ENCODE data around the gene PPP5C. TPM values are rescaled to one million over a fixed set of nuclear protein-coding genes. Genes with fewer than 3 reads are reported as not detected.

The PPP5C gene
- total RNA-seq, 1 donor from 2014 or later: 99.5 TPM

DNA sequence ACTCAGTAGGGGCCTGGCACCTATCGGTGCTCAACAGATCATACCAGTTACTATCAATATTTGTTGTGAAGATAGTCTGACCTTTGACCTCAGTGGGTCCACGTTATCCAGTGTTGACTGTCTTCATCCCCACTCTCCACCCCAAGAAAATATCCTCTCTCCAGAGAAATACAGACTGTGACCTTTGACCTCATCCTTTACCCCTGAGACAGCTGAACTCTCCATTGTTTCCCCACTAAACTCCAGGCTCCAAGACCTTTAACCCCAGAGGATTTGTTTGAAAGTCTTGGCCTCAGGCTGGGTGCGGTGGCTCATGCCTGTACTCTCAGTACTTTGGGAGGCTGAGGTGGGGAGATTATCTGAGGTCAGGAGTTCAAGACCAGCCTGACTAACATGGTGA is 22.6 kb upstream of the PPP5C start:
- peaks cover under 1% of the 10 kb centered on the region for H3K4me1 Mint-ChIP-seq (ENCODE audit: unreplicated experiment)
- peaks cover 42% of the 10 kb centered on the region for H3K36me3 Mint-ChIP-seq
- no peaks in the 10 kb centered on the region for H3K27me3 Mint-ChIP-seq
- H3K4me3 Mint-ChIP-seq: no peak overlapping the region
- TF ChIP-seq, protein P1, sequence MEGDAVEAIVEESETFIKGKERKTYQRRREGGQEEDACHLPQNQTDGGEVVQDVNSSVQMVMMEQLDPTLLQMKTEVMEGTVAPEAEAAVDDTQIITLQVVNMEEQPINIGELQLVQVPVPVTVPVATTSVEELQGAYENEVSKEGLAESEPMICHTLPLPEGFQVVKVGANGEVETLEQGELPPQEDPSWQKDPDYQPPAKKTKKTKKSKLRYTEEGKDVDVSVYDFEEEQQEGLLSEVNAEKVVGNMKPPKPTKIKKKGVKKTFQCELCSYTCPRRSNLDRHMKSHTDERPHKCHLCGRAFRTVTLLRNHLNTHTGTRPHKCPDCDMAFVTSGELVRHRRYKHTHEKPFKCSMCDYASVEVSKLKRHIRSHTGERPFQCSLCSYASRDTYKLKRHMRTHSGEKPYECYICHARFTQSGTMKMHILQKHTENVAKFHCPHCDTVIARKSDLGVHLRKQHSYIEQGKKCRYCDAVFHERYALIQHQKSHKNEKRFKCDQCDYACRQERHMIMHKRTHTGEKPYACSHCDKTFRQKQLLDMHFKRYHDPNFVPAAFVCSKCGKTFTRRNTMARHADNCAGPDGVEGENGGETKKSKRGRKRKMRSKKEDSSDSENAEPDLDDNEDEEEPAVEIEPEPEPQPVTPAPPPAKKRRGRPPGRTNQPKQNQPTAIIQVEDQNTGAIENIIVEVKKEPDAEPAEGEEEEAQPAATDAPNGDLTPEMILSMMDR (conservative IDR thresholded peaks at IDR 0.05): no peak
- H3K9me3 Mint-ChIP-seq: peaks cover 12% of the 10 kb centered on the region
- no peak for DNase-seq (ENCODE audit: extremely low spot score, unreplicated experiment)
- no peak overlapping the region for H3K27ac Mint-ChIP-seq

DNA sequence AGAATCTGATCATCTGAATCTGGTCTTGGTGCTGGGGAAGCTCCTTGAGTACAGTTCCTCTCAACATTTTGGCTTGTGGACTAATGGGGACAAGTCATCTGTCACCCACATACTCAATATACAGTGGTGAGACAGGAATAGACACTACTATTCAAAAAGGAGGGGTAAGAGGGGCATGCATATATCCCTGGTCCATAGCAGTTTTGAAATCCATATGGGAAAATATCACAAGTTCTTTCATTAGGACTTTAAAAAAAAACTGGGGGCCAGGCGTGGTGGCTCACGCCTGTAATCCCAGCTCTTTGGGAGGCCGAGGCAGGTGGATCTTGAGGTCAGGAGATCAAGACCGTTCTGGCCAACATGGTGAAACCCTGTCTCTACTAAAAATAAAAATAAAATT is 20.3 kb upstream of the PPP5C start:
- Mint-ChIP-seq H3K4me1 (ENCODE audit: unreplicated experiment) (no peaks in the 10 kb centered on the region), H3K36me3 (peaks cover 52% of the 10 kb centered on the region), H3K27me3 (no peaks in the 10 kb centered on the region), H3K4me3 (no peak overlapping the region), H3K27ac (no peak overlapping the region), H3K9me3 (peaks cover 12% of the 10 kb centered on the region)
- TF ChIP-seq, protein P1 (conservative IDR thresholded peaks at IDR 0.05): no peak
- no peak for DNase-seq (ENCODE audit: extremely low spot score, unreplicated experiment)

DNA sequence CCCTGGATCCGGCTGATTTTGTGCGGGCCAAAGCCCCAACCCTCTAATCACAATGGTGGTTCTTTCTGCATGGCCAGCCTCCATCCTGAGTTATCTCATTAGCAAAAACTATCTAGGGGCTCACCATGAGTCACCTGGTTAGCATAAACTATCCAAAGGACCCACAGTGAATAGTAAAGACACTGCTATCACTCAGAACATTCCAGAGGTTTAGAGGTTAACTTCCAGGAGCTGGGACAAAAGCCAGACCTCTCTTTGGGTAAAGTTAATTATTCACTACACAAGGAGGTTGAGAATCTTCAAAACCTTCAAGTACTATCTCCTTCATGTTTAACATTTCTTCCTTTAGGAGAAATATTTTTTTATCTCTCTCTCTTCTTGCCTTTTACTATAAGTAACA is 18.8 kb upstream of the PPP5C start:
- Mint-ChIP-seq H3K27ac (no peak overlapping the region), H3K27me3 (no peaks in the 10 kb centered on the region), H3K36me3 (peaks cover 52% of the 10 kb centered on the region)

DNA sequence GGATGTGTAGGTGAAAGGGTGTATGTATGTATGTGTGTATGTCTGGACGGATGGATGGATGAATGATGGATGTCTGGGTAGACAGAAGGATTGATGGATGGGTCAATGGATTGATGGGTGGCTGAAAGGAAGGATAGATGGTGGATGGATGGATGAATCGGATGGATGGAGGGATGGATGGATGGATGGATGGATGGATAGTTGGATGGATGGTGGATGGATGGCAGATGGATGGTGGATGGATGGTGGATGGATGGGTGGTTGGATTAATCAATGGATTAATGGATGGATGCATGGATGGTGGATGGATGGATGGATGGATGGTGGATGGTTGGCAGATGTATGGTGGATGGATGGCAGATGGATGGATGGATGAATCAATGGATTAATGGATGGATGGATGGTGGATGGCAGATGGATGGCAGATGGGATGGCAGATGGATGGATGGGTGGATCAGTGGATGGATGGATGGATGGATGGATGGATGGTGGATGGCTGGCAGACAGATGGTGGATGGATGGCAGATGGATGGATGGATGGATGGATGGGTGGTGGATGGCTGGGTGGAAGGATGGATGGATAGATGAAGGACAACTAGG is 16.5 kb upstream of the PPP5C start:
- TF ChIP-seq, protein P1 (conservative IDR thresholded peaks at IDR 0.05): no peak
- Mint-ChIP-seq H3K27me3 (no peaks in the 10 kb centered on the region), H3K9me3 (peaks cover 11% of the 10 kb centered on the region), H3K4me3 (no peak overlapping the region), H3K4me1 (ENCODE audit: unreplicated experiment) (no peaks in the 10 kb centered on the region), H3K27ac (no peak overlapping the region), H3K36me3 (peaks cover 39% of the 10 kb centered on the region)
- DNase-seq (ENCODE audit: extremely low spot score, unreplicated experiment): no peak

More for the DNA sequence above, 18.8 kb upstream of the PPP5C start:
- Mint-ChIP-seq H3K4me3 (no peak overlapping the region), H3K9me3 (peaks cover 12% of the 10 kb centered on the region), H3K4me1 (ENCODE audit: unreplicated experiment) (no peaks in the 10 kb centered on the region)
- TF ChIP-seq, protein P1 (conservative IDR thresholded peaks at IDR 0.05): no peak
- DNase-seq (ENCODE audit: extremely low spot score, unreplicated experiment): no peak

DNA sequence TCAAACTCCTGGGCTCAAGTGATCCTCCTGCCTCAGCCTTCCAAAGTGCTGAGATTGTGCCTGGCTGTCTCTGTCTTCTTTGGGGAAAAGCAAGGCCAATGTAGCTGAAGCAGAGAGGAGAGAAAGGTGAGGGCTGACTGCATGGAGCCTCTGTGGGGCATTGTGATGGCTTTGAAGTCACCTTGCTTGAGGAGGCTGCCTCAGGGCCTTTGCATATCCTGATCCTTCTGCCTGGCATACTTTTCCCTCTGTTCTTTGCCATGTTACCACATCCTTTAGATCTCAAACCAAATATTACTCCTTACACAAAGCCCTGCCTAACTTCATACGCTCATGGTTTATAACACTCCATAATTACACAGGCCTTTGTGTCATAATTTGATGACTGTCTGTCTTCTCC is 9.4 kb upstream of the PPP5C start:
- H3K4me3 Mint-ChIP-seq: no peak overlapping the region
- no peaks in the 10 kb centered on the region for H3K27me3 Mint-ChIP-seq
- no peaks in the 10 kb centered on the region for H3K9me3 Mint-ChIP-seq
- peaks cover 11% of the 10 kb centered on the region for H3K36me3 Mint-ChIP-seq
- DNase-seq (ENCODE audit: extremely low spot score, unreplicated experiment): no peak
- TF ChIP-seq, protein P1 (conservative IDR thresholded peaks at IDR 0.05): no peak
- no peak overlapping the region for H3K27ac Mint-ChIP-seq
- H3K4me1 Mint-ChIP-seq (ENCODE audit: unreplicated experiment): peaks cover 9% of the 10 kb centered on the region
